GM18867 (cell line): Measurements from ENCODE around the gene SETDB1.
"Not testable (repeated sequence)": the region's sequence is repeated elsewhere in the genome, so short reads cannot be mapped to it uniquely, and the experiment has no call there.

ENCODE experiments used
- ATAC-seq: cut with Tn5 transposase; IDR thresholded peaks from one replicate; pipeline ENCODE4 v1.9.1; 2021; ENCODE audit warnings: mild to moderate bottlenecking, moderate library complexity; ENCODE audit not compliant: unreplicated experiment

The SETDB1 gene

DNA sequence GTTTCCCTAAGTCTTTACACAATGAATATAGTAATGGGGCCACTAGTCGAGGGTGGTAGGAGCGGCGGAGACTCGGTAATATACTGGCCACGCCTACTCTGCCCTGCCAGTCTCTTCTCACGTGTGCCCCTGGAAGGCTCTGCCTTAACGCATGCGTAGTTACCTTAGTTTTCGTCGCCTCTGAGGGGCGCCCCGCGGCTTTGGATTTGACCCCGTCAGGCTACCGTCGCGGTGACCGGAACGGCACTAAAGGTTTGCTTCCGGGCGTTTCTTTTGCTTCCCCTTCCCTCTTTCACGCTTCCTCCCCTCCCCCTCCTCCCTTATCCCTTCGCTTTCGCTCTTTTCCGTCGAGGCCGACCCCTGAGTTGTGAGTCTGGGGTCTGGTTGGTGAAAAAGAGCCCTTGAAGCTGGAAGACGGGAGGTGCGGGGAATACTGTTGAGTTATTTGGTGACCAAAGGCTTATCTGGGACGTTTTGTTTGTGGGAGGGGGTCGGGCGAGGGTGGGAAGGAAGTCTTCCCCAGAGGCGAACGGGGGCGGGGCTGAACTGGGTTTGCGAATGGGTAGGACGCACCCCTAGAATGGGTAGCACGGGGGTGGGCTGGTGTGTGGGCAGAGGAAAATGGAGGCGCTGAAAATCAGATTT, at the start of gene SETDB1:
TSS of gene SETDB1 (plus strand) at position 267 of the 645 bp plus-strand sequence. CDS start 1,352 bp downstream, outside the sequence.
- ATAC-seq: peak; percentile 86

DNA sequence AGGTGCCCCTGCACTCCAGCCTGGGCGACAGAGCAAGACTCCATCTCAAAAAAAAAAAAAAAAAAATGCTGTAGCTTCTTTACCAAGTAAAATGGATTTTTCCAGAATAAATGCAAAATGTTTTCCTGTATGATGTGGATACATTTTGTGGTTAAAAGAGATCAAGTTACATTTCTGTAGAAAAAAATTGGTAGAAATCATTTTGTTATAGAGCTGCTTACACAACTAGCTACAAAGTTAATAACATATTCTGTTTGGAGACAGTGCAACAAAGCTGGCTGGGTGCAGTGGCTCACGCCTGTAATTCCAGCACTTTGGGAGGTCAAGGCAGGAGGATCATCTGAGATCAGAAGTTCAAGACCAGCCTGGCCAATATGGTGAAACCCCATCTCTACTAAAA, 47.2 kb upstream of the SETDB1 start:
- not testable (repeated sequence) for ATAC-seq

DNA sequence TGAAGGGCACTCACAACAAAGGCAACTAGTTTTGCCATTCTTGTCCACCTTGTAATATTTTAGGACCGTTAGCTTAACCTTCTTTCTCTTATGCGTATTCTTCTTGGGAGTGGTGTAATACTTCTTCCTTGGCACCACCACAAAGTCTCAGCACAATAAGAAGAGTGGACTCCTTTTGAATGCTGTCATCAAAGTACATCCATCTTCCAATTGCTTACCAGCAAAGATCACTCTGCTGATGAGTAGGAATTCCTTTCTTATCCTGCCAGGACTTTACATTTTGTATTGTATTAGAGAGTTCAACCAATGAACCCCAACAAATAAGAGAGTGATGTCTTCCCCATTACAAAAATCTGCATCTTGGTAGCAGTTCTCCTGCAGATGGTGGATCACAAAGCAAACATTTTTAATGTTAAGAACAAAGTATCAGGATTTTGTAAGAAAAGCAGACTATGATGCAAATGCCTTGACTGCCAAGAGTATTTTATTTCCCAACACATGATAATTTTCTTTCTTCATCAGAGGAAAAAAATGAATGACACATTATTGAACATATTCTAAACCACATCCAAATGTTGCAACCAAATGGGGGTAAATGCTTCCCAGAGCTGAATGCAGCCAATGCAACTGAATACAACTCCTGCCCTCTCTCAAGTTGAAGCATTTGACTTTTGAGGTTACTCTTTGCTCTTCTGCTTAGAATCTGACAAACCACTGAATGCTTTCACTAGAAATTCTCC, 44.7 kb upstream of the SETDB1 start:
- no peak for ATAC-seq

DNA sequence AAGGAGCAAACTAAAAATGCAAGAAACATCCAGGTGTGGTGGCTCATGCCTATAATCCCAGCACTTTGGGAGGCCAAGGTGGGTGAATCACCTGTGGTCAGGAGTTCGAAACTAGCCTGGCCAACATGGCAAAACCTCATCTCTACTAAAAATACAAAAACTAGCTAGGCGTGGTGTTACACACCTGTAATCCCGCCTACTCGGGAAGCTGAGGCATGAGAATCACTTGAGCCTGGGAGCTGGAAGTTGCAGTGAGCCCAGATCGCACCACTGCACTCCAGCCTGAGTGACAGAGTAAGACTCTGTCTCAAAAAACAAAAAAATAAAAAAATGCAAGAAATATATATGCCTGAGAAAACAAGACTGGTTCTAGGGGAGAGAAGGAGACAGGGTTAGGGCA, 43.0 kb upstream of the SETDB1 start:
- not testable (repeated sequence) for ATAC-seq

DNA sequence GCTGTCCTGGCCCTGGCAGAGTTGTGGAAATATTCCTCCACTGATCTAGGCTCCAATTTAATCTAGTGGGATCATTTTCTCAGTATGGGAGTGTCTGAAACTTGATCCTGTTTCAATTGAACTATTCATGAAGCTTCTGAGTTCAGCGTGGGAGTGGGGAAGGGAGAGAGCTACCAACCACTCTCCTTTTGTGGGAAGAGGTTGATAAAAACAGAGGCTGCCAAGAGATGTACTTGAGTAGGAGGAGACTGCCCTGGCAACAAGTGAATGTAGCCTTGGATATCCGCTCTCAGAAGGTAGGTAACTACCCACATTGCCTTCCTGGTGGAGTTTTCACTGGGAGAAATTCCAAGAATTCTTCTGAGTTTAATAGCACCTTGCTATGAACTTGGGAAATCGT, 39.1 kb upstream of the SETDB1 start, which contains the start of gene CTXND2:
TSS of gene CTXND2 (plus strand) at position 119 of the 400 bp plus-strand sequence. CDS start 25,179 bp downstream, outside the sequence.
- no peak for ATAC-seq

DNA sequence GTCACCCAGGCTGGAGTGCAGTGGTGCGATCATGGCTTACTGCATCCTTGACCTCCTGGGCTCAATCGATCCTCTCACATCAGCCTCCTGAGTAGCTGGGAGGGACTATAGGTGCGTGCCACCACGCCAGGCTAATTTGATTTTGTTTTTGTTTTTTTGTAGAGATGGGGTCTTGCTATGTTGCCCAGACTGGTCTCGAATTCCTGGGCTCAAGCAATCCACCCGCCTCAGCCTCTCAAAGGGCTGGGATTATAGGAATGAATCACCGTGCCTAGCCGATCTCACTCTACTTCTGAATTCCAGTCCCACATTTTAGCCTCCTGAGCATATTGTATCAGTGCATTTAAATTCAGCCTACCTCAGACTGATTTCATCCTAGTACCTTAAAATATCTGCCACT, 37.4 kb upstream of the SETDB1 start:
- ATAC-seq: no peak

DNA sequence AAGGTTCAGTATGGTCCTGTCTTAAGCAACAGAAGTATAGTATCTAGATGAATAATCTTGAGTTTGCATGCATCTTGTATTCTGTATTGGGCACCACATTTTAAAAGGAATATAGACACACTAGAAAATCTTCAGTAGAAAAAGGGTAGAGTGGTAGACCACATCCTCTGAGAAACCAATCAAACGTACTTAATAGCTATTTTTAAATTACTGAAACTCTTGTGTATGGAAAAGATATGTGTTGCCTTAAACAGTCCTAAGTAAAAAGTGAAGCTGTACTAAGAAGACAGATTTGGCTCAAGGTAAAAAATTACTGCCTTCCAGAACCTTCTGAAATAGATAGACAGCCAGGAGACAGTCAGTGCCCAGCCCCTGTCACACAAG, 36.1 kb upstream of the SETDB1 start:
- ATAC-seq: peak; percentile 65

DNA sequence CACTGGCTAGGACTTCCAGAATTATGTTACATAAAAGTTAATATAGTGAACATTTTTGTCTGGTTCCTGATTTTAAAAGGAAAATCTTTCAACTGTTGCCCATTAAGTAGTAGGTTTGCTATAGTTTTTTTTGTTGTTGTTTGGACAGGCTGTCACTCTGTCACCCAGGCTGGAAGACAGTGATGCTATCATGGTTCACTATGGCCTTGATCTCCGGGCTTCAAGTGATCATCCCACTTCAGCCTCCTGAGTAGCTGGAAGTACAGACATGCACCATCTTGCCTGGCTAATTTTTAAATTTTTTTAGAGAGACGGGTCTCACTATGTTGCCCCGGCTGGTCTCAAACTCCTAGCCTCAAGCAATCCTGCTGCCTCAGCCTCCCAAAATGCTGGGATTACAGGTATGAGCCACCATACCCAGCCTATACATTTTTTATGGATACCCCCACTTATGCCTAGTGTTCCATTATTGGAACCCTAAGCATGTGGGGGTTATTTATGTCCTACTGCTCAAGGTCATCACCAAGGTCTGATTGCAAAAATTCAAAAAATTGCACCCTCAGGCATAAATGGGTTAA, 32.7 kb upstream of the SETDB1 start:
- ATAC-seq: no peak

DNA sequence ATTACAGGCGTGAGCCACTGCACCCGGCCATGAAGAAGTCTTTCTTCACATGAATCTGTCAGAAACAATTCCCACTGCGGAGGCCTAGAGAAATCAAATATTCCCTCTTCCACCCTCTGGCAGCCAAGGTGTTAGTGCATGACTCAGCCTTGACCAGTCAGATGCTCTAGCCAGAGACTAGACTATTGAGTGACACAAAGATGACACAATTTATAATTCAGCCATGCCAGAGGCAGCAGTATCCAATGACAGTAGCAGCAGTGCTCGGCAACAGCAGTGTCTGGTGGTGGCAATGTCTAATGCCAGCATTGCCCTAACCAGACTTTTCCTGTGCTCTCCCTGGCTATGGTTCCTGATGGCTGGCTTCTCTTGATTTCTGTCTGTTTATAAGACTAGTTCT, 30.5 kb upstream of the SETDB1 start:
- ATAC-seq: no peak

DNA sequence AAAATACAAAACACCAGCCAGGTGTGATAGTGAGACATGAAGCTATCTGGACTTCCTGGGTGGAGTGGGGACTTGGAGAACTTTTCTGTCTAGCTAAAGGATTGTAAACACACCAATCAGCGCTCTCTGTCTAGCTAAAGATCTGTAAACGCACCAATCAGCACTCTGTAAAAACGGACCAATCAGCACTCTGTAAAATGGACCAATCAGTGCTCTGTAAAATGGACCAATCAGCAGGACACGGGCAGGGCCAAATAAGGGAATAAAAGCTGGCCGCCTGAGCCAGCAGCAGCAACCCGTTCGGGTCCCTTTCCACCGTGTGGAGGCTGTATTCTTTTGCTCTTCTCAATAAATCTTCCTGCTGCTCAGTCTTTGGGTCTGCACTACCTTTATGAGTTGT, 26.4 kb upstream of the SETDB1 start:
- not testable (repeated sequence) for ATAC-seq

DNA sequence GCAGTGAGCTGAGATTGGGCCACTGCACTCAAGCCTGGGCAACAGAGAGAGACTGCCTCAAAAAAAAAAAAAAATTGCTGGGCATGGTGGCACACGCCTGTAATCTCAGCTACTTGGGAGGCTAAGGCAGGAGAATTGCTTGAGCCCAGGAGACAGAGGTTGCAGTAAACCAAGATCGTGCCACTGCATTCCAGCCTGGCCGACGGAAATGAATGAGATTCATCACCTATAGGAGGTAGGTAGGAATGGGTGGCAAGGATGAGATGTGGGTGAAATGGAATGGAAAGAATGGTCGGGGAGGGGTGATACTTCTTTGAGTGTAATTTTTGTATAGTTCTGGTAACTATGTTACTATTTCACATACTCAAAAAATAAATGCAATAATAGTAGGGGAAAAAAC, 23.8 kb upstream of the SETDB1 start:
- no peak for ATAC-seq

DNA sequence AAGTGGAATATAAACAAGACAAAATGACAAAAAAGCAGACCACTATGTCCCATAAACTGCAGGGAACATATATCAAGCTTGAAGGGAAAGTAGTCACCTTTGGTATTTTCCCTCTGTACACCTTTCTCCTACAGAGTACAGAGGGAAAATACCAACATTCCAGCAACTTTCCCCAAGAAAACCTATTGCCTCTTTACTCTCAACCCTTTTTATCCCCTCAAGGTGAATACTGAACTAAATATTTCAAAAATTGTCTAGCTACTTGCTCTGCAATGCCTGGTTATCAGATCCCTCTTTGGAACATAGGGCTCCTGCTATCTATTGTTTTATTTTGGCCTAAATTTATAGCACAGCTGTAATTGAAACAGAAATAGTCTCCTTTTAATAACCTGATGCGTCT, 23.4 kb upstream of the SETDB1 start:
- ATAC-seq: no peak

DNA sequence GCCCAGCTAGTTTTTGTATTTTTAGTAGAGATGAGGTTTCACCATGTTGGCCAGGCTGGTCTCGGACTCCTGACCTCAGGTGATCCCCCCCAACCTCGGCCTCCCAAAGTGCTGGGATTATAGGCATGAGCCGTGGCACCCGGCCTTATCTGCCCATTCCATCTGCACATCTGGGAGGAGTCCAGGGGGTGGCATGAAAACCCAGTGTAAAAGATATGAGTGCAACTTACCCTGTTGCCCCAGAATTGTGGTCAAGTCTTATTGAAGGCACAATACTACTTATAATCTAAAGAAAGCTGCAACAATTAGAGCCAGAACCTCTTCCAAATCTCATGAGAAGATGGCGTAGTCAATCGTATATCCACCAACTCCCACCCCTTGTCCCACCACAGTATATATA, 20.9 kb upstream of the SETDB1 start:
- no peak for ATAC-seq

DNA sequence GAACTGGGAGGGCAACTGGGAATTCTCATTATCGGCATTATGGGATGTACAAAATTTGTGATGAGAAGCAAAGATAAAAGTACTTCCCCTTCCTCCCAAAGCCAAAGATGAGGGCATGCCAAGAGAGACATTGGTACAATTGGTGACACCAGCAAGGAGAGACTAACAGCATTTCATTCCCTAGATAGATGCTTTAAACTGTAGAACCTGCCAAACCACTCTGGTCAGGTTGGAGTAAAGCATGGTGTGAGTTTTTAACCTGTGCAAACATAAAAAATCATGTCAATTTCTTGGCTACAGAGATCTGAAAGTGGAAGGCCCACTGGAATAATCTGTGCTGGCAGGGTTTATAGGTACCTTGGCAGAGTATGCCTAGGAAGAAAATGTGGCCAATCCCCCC, 19.8 kb upstream of the SETDB1 start:
- no peak for ATAC-seq

DNA sequence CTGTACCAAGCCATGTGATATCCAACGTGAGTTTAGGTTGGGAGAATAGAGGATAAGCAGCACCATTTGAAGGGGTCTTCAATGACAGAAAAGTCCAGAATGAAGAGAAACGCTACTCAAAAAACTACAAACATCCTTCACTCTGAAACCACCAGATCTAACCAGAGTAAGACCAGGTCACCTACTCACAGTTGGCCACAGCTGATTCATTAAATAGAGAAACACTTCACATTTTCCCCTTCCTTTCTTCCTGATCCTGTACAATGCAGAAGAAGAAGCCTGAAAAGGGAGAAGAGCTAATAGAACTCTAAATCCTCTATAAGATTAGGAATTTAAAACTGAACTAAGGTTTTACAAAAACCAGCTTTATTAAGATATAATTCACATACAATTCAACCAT, 19.4 kb upstream of the SETDB1 start:
- no peak for ATAC-seq

DNA sequence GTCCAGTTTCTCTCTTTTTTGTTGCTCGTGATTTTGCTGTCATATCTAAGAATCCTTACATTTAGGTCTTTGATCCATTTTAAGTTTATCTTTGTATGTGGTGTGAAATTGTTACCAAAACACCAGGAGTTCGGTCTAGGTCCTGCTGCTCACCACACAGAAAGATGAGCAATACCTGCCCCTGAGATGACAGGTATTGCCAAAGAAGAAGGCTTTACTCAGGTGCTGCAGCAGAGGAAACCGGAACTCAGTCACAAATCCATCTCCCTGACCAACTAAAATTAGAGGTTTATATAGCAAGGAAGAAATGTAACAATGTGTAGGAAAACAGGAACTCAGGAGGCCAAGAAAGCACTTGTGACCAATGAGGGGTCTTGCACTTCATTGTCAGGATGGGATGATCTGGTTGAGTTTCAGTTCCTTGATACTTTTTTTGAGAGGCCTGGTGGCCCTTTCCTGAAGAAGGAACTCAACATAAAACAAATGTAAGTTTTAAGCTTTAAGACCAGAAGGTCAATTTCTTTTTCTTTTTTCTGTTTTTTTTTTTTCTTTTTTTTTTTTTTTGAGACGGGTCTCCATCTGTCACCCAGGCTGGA, 16.5 kb upstream of the SETDB1 start:
- ATAC-seq: no peak

DNA sequence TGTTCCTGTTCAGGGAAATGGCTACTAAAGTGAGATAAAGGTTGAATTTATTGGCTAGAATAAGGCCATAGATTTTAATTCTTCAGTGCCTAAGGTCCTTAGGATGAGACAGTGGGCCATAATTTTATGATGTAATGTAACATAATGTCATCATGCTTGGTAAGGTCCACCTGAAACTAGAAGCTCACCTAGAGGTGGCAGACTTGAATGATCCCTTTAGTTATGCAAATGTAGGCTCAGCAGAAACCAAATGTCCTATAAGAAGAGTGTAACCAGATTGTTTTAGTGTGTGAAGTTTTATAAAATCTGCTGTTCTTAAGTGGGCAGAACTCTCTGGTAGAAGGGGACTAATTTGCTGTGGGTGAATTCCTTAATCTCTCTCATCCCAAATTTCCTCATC, 13.5 kb upstream of the SETDB1 start:
- ATAC-seq: no peak

DNA sequence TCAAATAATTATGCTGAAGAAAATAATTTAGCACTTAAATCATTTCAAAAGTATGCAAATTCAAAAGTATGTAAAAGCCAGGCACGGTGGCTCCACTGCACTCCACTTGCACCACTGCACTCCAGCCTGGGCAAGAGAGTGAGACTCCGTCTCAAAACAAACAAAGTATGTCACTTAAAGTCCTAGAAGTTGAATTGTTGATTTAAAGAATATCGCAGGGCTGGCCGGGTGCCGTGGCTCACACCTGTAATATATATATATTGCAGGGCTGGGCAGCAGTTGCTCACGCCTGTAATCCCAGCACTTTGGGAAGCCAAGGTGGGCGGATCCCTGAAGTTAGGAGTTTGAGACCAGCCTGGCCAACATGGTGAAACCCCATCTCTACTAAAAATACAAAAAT, 8.8 kb upstream of the SETDB1 start:
- ATAC-seq: no peak

DNA sequence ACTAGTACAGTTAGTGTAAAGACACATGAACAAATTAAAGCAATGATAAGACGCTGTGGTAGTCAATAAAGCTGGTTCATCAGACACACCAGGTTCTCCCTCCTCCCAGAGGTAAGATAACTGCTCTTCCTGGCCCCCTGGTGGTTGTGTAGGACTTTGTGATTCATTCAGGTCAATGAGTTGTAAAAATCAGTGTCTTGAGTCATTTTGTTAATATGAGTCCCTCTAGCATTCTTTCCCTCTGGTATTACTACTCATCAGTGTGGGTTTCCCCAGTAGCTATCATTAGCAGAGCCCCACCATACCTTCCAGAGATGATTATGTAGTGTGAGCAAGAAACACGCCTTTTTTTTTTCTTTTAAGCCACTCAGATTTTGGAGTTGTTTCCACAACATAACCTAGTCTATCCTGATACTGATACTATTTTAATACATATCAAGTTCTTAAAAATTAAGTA, 3.6 kb upstream of the SETDB1 start:
- ATAC-seq: peak; percentile 41

DNA sequence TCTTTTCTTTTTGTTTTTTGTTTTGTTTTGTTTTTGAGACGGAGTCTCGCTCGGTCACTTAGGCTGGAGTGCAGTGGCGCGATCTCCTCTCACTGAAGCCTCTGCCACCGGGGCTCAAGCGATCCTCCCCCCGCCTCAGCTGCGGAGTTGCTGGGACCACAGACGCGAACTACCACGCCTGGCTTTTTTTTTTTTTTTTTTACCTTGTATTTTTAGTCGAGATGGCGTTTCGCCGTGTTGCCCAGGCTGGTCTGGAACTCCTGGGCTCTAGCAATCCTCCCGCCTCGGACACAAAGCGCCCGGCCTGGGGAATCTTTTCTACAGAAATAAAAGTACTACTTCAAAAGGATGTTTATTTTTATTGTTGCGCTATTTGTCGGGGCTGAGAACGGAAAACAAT, 1.1 kb upstream of the SETDB1 start:
- no peak for ATAC-seq

DNA sequence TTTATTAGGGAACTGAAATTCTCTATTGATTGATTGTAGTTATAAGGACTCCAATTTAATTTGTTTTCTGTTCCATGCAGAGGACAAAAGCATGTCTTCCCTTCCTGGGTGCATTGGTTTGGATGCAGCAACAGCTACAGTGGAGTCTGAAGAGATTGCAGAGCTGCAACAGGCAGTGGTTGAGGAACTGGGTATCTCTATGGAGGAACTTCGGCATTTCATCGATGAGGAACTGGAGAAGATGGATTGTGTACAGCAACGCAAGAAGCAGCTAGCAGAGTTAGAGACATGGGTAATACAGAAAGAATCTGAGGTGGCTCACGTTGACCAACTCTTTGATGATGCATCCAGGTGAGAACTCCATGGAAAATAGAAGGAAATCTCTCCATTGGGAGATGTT, 1.5 kb downstream of the SETDB1 start:
- no peak for ATAC-seq

DNA sequence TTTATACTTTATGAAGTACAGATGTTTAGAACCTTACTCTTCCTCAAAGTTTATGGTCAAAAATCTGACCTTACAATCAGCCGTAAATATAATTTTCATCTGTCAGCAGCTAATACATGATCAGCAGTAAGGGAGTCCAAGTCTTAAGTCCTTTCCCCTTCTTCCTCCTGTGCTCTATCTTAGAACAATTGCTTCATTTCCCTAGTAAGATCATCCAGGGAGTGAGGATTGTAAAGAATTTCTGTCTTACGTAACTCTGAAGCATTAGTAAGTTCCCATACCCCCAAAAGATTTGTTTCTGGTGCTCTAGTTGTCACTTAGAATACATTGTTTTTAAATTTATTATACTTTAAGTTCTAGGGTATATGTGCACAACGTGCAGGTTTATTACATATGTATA, 2.1 kb downstream of the SETDB1 start:
- no peak for ATAC-seq
